GM21619 (cell line): ENCODE measurements around the gene SLC22A3.
"Not testable (repeated sequence)": the region's sequence is repeated elsewhere in the genome, so short reads cannot be mapped to it uniquely, and the experiment has no call there.

Source experiments
- ATAC-seq: cut with Tn5 transposase; IDR thresholded peaks from one replicate; pipeline ENCODE4 v1.9.1; 2021; ENCODE audit not compliant: unreplicated experiment

Gene SLC22A3

DNA sequence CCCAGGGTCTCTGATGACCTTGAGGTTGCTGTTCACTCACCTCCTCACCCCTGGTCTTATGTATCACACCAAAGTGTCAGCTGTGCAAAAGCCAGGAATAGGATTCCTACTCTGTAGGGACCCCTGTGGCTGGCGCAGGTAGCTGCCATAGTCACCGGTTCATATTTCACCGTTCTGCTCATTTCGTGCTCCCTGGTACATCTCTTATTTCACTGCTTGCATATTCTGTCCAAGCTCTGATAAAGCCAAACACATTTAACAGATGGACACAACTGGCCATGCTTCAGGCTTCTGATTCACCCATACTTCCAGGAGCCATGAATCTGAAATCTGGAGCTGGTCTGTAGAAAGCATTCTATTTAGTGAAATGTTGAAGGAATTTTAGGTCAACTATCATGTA, 20.5 kb downstream of the SLC22A3 start:
- ATAC-seq: no peak

DNA sequence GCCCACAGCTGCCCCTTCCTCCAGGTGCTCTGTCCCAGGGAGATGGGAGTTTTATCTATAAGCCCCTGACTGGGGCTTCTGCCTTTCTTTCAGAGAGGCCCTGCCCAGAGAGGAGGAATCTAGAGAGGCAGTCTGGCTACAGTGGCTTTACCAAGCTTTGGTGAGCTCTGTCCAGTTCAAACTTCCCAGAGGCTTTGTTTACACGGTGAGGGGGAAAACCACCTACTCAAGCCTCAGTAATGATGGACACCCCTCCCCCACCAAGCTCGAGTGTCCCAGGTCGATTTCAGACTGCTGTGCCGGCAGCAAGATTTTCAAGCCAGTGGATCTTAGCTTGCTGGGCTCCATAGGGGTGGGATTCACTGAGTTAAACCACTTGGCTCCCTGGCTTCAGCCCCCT, 25.4 kb downstream of the SLC22A3 start:
- ATAC-seq: not testable (repeated sequence)

DNA sequence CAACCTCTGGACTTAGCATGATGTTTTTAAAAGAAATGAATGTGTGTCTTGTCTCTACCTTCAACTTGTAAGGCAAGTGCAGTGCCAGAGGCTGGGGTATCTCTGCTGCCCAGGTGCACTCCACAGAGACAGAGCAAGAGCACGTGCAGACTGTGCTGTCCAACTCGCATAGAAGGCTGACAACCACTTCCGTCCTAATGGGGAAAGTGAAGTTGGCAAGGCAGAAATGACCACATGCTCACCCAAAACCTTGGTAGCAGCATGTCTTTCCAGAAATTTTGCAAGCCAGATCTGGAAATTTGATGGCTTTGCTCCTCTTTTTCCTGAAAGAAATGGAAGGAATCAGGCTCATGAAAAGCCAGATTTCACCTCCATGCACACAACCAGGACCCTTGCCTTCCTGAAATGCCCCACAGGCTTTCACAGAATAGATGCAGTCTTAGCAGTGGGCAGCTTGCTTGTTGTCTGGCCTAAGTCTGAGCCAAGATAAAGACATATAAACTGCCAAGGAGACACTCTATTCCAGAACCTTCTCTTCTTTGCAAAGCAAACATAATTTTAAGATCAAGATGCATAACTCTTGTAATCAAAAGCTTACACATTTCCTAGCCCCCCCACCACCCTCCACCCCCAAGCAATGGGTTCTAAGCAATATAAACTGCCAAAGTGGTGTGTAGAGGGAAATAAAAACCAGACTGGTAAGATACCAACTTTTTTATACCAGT, 26.8 kb downstream of the SLC22A3 start:
- ATAC-seq: no peak

DNA sequence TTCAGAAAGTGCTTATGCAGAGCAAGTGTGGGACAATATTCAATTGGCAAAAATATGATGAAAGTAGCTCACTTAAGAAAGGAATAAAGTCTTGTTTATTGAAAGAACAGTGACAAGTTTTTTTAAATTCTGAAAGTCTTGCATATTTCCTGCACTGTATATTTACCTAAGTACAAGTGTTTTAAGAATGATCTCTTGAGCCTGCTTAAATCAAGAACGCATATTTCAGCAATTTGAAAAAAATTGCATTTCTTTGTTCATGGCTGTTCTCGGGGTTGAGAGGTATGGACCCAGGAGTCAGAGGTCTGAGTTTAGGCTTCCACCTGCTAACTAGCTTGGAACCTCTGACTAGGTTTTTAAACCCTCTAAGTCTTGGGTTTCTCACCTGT, 27.4 kb downstream of the SLC22A3 start:
- no peak for ATAC-seq

DNA sequence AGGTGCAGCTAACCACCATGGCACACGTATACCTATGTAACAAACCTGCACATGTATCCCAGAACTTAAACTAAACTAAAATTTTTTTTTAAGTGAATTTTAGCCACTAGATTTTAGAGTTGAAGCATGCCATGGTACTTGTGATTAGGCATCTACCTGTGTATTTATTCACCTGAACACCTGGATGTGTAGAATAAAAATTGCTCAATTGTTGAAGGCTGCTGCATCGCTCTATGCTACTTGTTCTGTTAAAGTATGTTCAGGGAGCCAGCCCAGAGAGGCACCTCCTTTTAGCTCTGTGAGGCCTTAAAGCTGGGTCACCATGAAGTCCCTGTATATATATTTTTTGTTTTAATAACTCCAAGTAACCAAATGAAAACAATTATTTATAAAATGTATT, 28.3 kb downstream of the SLC22A3 start:
- ATAC-seq: no peak

DNA sequence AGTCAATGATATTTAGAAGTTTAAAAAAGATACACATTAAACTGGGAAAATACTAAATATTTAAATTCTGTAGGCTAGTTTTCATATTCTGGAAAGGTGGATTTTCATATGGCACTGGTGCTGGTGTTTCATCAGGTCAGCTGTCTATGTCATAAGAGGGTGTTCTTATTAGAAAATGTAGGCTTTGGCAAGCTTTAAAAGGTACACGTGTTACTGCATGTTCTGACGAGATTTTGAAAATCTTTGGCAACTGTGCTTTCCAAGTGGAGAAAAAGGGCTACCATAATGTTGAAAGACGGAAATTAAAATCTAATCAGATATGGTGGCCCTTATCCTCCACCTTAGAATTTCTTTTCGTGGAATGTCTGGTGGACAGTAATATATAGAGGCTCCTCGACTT, 30.0 kb downstream of the SLC22A3 start:
- no peak for ATAC-seq

DNA sequence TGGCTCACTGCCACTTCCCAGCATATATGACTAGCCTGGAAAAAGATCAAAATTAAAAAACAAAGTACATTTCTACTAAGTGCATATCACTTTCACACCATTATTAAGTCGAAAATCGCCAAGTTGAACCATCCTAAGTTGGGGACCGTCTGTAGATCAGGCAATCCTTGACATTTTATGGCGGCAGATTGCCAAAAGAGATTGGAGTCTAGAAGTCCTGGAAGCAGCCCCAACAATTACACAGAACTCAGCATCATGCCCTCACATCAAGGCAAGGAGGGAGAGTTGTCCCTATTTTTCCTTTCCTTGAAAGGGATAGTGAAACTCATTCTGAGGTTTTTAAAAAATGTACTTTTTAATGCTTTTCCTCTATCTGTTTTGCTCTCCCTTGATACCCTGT, 30.7 kb downstream of the SLC22A3 start:
- ATAC-seq: no peak

DNA sequence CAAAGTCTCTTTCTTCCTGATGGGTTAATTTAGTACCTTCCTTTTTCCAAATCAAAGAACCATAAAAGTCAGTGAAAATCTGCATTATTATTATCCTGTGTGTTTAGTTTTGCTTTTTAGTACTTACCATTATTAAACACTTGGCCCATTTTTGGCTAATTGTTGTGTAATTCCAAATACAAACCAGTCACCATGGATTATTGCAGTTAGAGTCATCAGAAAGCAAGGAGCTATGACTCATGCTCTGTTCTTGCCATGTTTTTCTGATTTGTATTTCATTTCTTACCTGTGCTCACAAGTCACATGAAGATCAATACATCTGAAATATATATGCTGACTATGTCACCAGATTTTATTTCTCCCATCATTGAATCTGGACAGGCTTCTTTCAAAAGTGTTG, 31.3 kb downstream of the SLC22A3 start:
- no peak for ATAC-seq

DNA sequence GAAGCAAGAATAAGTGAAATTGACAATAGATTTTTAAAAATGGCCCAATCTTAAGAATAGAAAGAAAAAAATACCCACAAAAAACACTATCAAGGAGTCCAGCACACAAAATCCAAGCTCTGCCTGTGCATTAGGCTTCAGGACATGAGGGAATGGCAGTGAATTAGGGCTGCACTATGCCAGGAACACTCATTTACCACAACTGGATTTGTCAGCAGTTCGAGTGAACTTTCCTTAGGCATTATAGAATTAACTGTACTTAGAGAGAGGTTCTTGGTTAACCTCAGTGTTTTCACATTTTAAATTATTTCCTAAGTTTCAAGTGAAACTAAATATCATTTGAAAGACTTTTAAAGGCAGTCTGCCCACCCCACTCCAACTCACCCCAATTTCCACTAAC, 34.8 kb downstream of the SLC22A3 start:
- ATAC-seq: no peak

DNA sequence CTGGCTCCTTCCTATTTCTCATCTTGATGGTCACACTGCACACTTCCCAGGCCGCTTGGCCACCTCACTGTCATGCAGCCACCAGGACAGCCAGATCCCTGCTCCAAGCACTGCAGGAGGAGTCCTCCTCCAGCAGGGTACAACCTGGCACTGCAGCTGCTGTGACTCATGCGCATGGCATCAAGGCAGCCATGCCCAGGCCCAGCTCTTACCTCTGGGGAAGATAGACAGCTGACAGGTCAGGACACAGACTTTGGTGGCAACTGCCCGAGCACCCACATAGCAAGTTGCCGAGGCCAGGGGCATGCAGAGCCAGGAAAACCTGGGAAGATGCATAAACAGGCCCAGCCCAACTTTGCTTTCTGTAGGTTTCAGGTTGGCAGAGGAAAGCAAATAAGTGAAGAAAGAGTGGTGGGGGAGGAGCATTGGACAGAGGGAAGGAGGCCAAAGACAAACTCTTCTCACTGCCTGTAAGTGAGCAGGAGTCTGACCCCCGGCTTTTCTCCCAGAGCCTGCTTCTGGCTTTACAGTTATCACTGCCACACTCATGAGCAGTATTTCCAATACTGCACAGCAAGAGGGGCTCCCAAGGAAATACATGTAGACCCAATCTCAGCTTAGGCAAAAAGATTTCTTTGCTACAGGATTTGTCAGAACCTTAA, 38.8 kb downstream of the SLC22A3 start:
- no peak for ATAC-seq

DNA sequence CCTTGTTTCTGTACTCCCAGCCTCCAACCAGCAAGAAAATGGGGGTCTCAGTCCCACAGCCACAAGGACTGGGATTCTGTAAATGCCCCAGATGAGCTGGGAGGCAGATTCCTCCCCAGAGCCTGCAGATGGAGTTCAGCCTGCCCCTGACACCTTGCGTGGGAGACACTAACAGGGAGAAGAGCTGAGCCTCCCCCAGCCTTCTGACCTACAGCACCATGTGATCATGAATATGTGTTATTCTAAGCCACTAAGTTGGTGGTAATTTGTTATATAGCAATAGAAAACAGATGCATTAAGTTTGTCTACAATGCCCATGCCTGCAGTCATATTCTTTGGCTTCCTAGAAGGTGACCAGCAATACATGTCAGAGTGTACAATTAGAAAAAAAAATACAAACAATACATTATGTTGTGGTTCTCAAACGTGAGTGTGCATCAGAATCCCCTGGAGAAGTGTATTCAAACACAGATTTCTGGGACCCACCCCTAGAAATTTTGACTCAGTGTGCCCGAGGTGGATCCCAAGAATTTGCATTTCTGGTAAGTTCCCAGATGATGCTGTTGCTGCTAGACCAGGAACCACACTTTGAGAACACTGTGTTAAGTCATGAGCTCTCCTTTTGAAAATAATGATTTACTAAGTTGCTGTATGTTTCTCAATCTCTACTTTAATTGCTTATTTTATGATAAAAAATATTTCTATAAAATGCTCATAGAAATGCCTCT, 39.9 kb downstream of the SLC22A3 start:
- ATAC-seq: no peak

DNA sequence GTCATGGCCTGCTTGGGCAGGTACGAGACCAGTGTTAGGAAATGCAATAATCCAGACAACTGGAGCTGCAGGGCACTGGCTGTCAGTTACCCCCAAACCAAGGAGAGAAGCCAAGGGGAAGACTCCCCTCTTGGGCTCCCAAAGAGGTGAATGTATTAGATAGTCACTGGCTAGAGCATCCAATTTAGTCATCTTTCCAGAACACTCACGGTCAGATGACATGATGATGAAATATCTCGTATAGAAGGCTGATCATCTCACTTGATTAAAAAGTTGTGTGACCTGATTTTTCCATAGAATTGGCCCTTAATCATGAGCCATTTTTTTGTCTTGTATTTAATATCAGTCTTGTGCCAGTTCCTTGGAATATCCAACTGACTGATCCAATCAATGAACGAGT, 40.7 kb downstream of the SLC22A3 start:
- no peak for ATAC-seq

DNA sequence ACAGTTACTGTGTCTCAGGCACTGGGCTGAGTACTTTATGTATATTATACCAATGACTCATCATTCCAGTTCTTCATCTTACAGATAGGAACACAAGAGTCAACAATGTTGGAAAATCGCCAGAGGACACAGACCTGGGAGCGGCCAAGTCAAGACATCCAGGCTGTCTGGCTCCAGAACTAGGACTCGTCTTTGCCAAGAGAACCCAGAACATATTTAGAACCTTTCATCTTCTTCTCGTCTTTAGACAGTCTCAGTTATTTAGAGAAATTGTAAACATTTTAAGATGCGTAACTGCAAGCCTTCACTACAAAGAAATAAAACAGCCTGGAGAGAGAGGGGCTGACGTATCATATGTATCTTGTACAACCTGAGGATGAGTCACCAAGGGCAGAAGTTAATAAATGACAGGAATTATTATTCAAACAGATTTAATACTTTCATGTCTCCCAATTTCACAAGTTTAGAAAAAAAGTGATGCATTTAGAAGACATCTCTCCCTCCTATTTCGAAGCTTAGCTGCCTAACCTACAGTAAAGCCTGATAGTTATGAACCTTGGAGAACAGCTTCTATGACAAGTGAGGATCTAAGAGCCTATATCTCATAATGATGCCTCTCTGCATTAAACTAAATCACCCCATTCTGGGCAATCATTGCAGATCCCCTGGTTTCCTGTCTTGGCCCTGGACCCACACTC, 43.4 kb downstream of the SLC22A3 start:
- ATAC-seq: no peak

DNA sequence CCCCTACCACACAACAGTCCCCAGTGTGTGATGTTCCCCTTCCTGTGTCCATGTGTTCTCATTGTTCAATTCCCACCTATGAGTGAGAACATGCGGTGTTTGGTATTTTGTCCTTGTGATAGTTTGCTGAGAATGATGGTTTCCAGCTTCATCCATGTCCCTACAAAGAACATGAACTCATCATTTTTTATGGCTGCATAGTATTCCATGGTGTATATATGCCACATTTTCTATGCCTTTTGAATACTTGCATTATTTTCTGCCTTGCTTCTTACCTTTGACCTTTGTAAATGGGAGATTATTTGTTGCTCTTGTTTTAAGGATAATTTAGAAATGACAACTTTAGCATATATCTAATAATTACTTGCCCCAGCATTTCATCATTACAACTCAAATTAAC, 45.3 kb downstream of the SLC22A3 start:
- not testable (repeated sequence) for ATAC-seq

DNA sequence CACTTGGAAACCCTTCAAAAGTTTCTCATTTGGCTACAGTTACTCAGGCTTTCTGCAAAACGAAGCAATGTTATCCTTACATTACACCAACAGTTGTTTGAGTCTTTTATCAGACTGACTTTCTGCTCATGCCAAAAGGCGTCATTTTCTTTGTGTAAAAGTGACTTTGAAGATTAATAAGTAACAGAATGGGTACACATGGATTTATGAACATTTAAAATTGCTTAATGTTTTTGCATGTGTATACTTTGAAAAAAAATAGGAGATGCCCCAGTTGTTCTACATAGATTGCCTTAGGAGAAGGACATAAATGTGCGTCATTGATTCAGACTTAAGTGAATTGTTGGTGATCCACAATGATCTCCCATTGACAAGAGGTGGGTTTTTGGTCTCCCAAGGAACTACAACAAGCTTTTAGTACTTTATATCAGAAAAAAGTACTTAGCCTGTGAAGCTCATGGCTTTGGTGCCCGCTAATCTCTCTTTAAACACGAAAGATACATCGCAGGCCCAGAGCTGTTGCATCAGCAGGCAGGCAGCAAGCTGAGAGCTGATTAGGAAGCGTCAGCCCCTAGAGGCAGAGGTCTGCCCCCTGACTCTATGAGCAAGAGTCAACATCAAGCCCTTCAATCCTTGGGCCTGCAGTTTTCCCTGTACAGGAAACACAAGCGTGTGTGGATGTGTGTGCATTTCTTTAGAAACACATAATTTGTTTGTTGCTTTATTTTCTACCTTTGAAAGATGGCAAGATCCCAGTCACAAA, 45.9 kb downstream of the SLC22A3 start:
- ATAC-seq: no peak

DNA sequence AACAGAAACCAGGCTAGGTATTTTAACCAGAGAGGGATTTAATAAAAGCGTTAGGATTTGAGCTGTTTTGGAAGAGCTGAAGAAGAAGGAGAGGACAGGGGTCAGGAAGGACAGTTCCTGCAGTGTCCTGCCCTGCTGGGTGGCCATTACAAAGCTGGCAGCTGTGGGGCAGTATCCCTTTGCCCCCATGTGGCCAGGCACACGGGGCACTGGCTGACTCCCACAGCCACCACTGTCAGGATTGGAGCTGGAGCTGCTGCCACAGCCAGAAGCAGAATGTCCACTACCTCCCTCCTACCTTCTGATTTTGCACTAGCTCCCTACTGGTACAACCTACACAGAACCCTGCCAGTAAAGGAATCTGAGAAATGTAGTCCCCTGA, 46.5 kb downstream of the SLC22A3 start:
- no peak for ATAC-seq

DNA sequence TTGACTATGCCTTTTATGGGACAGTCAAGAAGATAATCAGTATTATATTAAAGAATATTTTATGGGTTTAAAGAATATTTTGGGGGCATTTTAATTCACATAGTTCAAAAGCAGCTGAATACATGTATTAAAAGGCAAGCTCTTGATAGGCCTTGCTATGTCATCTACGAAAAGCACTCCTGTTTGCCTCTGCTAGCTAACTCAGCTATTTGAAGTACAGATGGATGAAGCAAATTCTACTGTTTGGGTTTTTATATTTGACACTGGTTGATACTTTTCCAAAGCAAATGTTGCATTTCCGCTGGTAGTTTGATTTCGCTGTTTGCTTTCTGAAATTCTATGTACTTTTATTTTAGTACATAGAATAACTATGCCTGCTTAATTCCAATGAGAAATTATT, 47.0 kb downstream of the SLC22A3 start:
- no peak for ATAC-seq

DNA sequence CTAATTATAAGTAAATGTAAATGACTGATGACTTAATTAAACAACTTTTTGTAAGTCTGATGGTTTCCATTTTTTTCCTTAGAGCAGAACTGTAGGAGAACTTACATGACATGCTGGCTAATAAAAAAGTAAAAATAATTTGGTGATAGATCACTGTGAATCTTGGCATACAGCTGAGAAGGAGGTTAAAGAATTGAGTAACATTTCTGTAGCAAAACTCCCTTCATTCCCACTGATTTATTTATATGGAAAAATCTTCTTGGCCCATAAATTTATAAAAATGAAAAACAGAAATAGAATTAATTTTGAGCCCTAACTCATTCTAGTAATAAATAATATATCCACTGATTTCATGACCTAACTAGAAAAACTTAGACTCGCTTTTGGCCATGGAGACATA, 48.1 kb downstream of the SLC22A3 start:
- ATAC-seq: no peak

DNA sequence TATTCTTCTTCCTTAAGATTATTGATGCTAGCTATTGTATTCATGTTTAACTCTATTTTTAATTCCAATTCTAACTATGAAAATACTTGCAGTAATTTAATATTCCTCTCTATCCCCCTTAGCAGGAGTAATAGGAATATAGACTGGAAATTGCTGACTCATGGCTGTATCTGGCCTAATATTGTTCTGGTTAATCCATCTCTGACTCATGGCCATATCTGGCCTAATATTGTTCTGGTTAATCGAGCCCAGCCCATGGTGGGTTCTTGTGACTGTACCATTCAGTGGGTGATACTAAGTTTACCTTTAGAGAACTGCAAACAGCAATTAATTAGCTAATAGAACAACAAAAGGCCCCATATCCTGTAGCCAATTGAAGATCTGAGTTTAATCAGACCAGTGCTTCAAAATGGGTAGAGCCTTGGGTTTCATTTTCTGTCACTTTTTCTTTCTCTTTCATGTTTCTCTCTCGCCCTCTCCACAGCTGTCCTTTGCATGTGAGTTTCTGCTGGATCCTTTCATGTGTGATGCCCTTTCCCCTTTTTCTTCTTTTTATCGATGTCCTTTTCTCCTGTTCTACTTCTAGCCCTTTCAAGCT, 50.6 kb downstream of the SLC22A3 start:
- peak; percentile 99 for ATAC-seq

DNA sequence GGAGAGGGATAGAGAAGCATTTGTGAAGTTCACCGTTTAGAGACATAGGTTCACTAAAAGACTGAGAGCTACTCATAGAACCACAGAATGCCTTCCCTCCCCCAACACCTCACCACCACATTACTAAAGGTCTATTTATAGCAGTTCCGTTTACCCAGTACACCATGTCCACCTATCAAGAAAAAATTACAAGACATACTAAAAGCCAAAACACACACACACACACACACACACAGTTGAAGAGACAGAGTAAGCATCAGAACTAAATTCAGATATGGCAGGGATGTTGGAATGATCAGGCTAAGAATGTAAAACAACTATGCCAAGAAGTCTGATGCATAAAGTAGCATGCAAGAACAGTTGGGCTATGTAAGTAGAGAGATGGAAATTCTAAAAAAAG, 52.3 kb downstream of the SLC22A3 start:
- no peak for ATAC-seq

DNA sequence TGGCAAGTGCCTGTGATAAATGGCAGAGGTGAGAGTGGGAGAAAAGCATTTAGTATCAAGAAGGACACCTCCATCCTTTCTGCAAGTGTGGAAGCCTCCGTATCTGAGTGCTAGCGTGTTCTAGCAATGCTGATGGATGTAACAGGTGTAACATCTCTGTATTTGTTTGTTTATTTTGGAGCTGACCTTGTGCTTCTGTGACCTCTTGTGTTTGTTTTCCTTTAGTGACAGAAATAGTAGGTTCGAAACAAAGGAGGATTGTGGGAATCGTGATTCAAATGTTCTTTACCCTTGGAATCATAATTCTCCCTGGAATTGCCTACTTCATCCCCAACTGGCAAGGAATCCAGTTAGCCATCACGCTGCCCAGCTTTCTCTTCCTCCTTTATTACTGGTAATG, 60.4 kb downstream of the SLC22A3 start:
- ATAC-seq: no peak
